Right renal pelvis (tissue), 4 donors: ENCODE measurements around the gene CEL. TPM values are rescaled to one million over a fixed set of nuclear protein-coding genes. Genes with fewer than 3 reads are reported as not detected.
"Not testable (repeated sequence)": the region's sequence is repeated elsewhere in the genome, so short reads cannot be mapped to it uniquely, and the experiment has no call there.

ENCODE experiments used
- DNase-seq, 4 donors: peaks; one replicate each; pipeline ENCODE4 v3.0.0-alpha.2; 2013; ENCODE audit warnings: low read depth in 4 of 4, low spot score in 3 of 4, missing footprints in 1 of 4
- polyA plus RNA-seq, 4 donors: library from polyadenylated mRNA; unstranded; fragments of 120-200 nt; gene quantifications; one replicate each; pipeline ENCODE4 v1.2.1, GENCODE V29; 2013; ENCODE audit not compliant: insufficient read length in 4 of 4

CEL gene
- polyA plus RNA-seq, 4 donors, result 3.3 to 5.4 (median 4.6) TPM

GRCh38 chr9:133063159-133063499, 1.3 kb downstream of the CEL start:
- DNase-seq, result no peak

- no peak for DNase-seq
Measured at GRCh38 chr9:133063500-133064231, 1.9 kb downstream of the CEL start.

GRCh38 chr9:133064241-133065069, 2.7 kb downstream of the CEL start:
- no peak for DNase-seq

- DNase-seq, result no peak
Measured at GRCh38 chr9:133065070-133065388, 3.2 kb downstream of the CEL start.

GRCh38 chr9:133066181-133066983, 4.6 kb downstream of the CEL start:
- DNase-seq, result no peak

GRCh38 chr9:133067006-133067405, 5.2 kb downstream of the CEL start:
- DNase-seq, result no peak

- no peak for DNase-seq
Measured at GRCh38 chr9:133067813-133068212, 6.0 kb downstream of the CEL start.

- DNase-seq, result not testable (repeated sequence)
Measured at GRCh38 chr9:133068431-133068830, 6.7 kb downstream of the CEL start.

GRCh38 chr9:133070500-133070961, 8.8 kb downstream of the CEL start:
- not testable (repeated sequence) for DNase-seq

- not testable (repeated sequence) for DNase-seq
Measured at GRCh38 chr9:133070985-133071384, 9.2 kb downstream of the CEL start.

GRCh38 chr9:133071484-133072150, 9.8 kb downstream of the CEL start:
- no peak for DNase-seq

- not testable (repeated sequence) for DNase-seq
Measured at GRCh38 chr9:133072210-133072609, 10.4 kb downstream of the CEL start.

- no peak for DNase-seq
Measured at GRCh38 chr9:133073086-133074014, 11.6 kb downstream of the CEL start.

GRCh38 chr9:133074111-133074651, 12.4 kb downstream of the CEL start:
- DNase-seq, result no peak

GRCh38 chr9:133075925-133076630, 14.3 kb downstream of the CEL start:
- DNase-seq, result no peak

GRCh38 chr9:133076691-133077090, 14.9 kb downstream of the CEL start:
- no peak for DNase-seq

GRCh38 chr9:133078486-133078885, 16.7 kb downstream of the CEL start:
- no peak for DNase-seq

GRCh38 chr9:133080161-133080560, 18.4 kb downstream of the CEL start:
- no peak for DNase-seq
